ENCODE measurements around the gene PHF2.

PHF2 gene

GRCh38 chr9:93624431-93624834 lies 48.0 kb downstream of the PHF2 start:
- in situ Hi-C loops (cut with MboI; ENCODE audit: low sequenced_read_pairs): no loop called here

- in situ Hi-C loops (cut with MboI; ENCODE audit: low sequenced_read_pairs): no loop called here
Measured at GRCh38 chr9:93624977-93625376, 48.6 kb downstream of the PHF2 start.

GRCh38 chr9:93629920-93630319 lies 53.5 kb downstream of the PHF2 start:
- in situ Hi-C loops (cut with MboI; ENCODE audit: low sequenced_read_pairs): no loop called here

- in situ Hi-C loops (cut with MboI; ENCODE audit: low sequenced_read_pairs): no loop called here
Measured at GRCh38 chr9:93630806-93631411, 54.5 kb downstream of the PHF2 start.

- in situ Hi-C loops (cut with MboI; ENCODE audit: low sequenced_read_pairs): no loop called here
Measured at GRCh38 chr9:93633492-93634221, 57.3 kb downstream of the PHF2 start.

- in situ Hi-C loops (cut with MboI; ENCODE audit: low sequenced_read_pairs): no loop called here
Measured at GRCh38 chr9:93634311-93635185, 58.2 kb downstream of the PHF2 start.

GRCh38 chr9:93635186-93636107 lies 59.1 kb downstream of the PHF2 start:
- in situ Hi-C loops (cut with MboI; ENCODE audit: low sequenced_read_pairs): no loop called here

- in situ Hi-C loops (cut with MboI; ENCODE audit: low sequenced_read_pairs): no loop called here
Measured at GRCh38 chr9:93636172-93636661, 59.8 kb downstream of the PHF2 start.

- in situ Hi-C loops (cut with MboI; ENCODE audit: low sequenced_read_pairs): no loop called here
Measured at GRCh38 chr9:93636667-93637066, 60.3 kb downstream of the PHF2 start.

- in situ Hi-C loops (cut with MboI; ENCODE audit: low sequenced_read_pairs): no loop called here
Measured at GRCh38 chr9:93637886-93638285, 61.5 kb downstream of the PHF2 start.

GRCh38 chr9:93640027-93640426 lies 63.6 kb downstream of the PHF2 start:
- in situ Hi-C loops (cut with MboI; ENCODE audit: low sequenced_read_pairs): no loop called here

GRCh38 chr9:93642961-93643360 lies 66.6 kb downstream of the PHF2 start:
- in situ Hi-C loops (cut with MboI; ENCODE audit: low sequenced_read_pairs): no loop called here

- in situ Hi-C loops (cut with MboI; ENCODE audit: low sequenced_read_pairs): no loop called here
Measured at GRCh38 chr9:93644397-93645088, 68.2 kb downstream of the PHF2 start.

- in situ Hi-C loops (cut with MboI; ENCODE audit: low sequenced_read_pairs): no loop called here
Measured at GRCh38 chr9:93645149-93645889, 68.9 kb downstream of the PHF2 start.

GRCh38 chr9:93645921-93646639 lies 69.7 kb downstream of the PHF2 start:
- in situ Hi-C loops (cut with MboI; ENCODE audit: low sequenced_read_pairs): no loop called here

GRCh38 chr9:93646640-93647178 lies 70.3 kb downstream of the PHF2 start:
- in situ Hi-C loops (cut with MboI; ENCODE audit: low sequenced_read_pairs): no loop called here

GRCh38 chr9:93648181-93648580 lies 71.8 kb downstream of the PHF2 start:
- in situ Hi-C loops (cut with MboI; ENCODE audit: low sequenced_read_pairs): no loop called here

- in situ Hi-C loops (cut with MboI; ENCODE audit: low sequenced_read_pairs): no loop called here
Measured at GRCh38 chr9:93648836-93649235, 72.5 kb downstream of the PHF2 start.

Data from HL-60/S4 treated with retinoic acid at 250 ng/mL for 4 days and 3 days (cell line).